Neural crest cell (in vitro differentiated cells): ENCODE measurements around the gene SSNA1. TPM values are rescaled to one million over a fixed set of nuclear protein-coding genes. Genes with fewer than 3 reads are reported as not detected.

Experiments
- DNase-seq: peaks from one replicate; pipeline ENCODE4 v3.0.0; 2021; ENCODE audit warnings: low read depth, mixed read lengths, low spot score
- H3K27ac Mint-ChIP-seq: one replicate; pipeline ENCODE4 v1.8.0; 2021; ENCODE audit warnings: mild to moderate bottlenecking, mixed read lengths; ENCODE audit not compliant: unreplicated experiment
- H3K27me3 Mint-ChIP-seq: 2 replicates; pipeline ENCODE4 v1.8.0; 2021; ENCODE audit warnings: low read depth, mild to moderate bottlenecking, mixed read lengths
- H3K36me3 Mint-ChIP-seq: 2 replicates; pipeline ENCODE4 v1.8.0; 2021; ENCODE audit warnings: low read depth, mild to moderate bottlenecking, mixed read lengths
- H3K4me1 Mint-ChIP-seq: 2 replicates; pipeline ENCODE4 v1.8.0; 2021; ENCODE audit warnings: mixed read lengths
- H3K4me3 Mint-ChIP-seq: one replicate; pipeline ENCODE4 v1.8.0; 2021; ENCODE audit warnings: mild to moderate bottlenecking, mixed read lengths
- H3K9me3 Mint-ChIP-seq: 2 replicates; pipeline ENCODE4 v1.8.0; 2021; ENCODE audit warnings: mixed read lengths
- long read RNA-seq: library from polyadenylated mRNA; unstranded; transcript quantifications from one replicate; pipeline ENCODE4 v2.0.0, GENCODE V29; 2020
- total RNA-seq: library from RNA; stranded (reverse); gene quantifications from 2 replicates; pipeline ENCODE4 v1.2.1, GENCODE V29; 2021
- TF ChIP-seq, protein P1 (sequence below): fragments of 200-600 bp; sonication (generic); conservative IDR thresholded peaks from 2 replicates; pipeline ENCODE4 v1.5.0; 2021; ENCODE audit warnings: antibody characterized with exemption, mild to moderate bottlenecking

SSNA1 gene, protein sequence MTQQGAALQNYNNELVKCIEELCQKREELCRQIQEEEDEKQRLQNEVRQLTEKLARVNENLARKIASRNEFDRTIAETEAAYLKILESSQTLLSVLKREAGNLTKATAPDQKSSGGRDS
- total RNA-seq: 64.8 and 66.4 TPM in 2 replicates
- long read RNA-seq, transcript SSNA1-201 (3 exons, 896 nt): major isoform, 8 of 10 reads
- long read RNA-seq, partial matches to known transcripts: 0 of 10 reads
- long read RNA-seq, other reads (novel, unspliced or antisense): 1 of 10 reads

DNA sequence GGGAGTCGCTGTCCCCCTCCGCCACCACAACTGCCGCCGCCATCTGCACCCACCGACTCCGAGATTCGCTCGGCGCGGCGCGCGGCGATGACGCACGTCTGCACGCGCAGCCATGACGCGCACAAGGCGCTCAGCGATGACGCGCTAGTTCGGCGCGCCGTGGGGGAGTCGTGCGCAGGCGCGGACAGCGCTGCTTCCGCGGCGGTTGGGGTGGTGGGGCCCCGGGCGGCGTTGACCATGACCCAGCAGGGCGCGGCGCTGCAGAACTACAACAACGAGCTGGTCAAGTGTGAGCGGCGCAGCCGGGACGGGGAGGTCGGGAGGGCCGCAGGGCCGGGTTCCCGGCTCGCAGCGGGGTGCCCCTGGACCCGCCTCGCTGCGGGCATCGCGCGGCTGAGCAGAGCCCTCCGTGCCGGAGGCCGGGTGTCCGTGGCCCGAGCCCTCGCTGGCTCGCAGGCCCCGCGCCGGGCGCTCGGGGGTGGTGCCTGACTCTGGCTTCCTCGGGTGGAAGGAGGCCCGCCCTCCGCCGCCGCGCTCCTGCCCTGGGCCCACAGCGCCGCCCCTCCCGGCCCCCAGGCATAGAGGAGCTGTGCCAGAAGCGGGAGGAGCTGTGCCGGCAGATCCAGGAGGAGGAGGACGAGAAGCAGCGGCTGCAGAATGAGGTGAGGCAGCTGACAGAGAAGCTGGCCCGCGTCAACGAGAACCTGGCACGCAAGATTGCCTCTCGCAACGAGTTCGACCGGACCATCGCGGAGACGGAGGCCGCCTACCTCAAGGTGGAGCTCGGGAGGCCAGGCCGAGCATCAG is at the start of gene SSNA1, which contains the start of gene ANAPC2:
TSS of gene SSNA1 (plus strand) at position 187 of the 807 bp plus-strand sequence. CDS start at position 238, 51 bp downstream.
TSS of gene ANAPC2 (minus strand) at position 71 of the 807 bp plus-strand sequence. CDS start at position 43, 28 bp downstream.
- Mint-ChIP-seq H3K36me3 (no peaks in the 10 kb centered on the region), H3K4me1 (peaks cover 21% of the 10 kb centered on the region), H3K27me3 (no peaks in the 10 kb centered on the region), H3K4me3 (peak within 1 kb of the TSS; percentile 96), H3K27ac (peak within 1 kb of the TSS; percentile 98), H3K9me3 (no peaks in the 10 kb centered on the region)
- TF ChIP-seq, protein P1, sequence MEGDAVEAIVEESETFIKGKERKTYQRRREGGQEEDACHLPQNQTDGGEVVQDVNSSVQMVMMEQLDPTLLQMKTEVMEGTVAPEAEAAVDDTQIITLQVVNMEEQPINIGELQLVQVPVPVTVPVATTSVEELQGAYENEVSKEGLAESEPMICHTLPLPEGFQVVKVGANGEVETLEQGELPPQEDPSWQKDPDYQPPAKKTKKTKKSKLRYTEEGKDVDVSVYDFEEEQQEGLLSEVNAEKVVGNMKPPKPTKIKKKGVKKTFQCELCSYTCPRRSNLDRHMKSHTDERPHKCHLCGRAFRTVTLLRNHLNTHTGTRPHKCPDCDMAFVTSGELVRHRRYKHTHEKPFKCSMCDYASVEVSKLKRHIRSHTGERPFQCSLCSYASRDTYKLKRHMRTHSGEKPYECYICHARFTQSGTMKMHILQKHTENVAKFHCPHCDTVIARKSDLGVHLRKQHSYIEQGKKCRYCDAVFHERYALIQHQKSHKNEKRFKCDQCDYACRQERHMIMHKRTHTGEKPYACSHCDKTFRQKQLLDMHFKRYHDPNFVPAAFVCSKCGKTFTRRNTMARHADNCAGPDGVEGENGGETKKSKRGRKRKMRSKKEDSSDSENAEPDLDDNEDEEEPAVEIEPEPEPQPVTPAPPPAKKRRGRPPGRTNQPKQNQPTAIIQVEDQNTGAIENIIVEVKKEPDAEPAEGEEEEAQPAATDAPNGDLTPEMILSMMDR: peak; percentile 57
- peak; percentile 94 for DNase-seq

DNA sequence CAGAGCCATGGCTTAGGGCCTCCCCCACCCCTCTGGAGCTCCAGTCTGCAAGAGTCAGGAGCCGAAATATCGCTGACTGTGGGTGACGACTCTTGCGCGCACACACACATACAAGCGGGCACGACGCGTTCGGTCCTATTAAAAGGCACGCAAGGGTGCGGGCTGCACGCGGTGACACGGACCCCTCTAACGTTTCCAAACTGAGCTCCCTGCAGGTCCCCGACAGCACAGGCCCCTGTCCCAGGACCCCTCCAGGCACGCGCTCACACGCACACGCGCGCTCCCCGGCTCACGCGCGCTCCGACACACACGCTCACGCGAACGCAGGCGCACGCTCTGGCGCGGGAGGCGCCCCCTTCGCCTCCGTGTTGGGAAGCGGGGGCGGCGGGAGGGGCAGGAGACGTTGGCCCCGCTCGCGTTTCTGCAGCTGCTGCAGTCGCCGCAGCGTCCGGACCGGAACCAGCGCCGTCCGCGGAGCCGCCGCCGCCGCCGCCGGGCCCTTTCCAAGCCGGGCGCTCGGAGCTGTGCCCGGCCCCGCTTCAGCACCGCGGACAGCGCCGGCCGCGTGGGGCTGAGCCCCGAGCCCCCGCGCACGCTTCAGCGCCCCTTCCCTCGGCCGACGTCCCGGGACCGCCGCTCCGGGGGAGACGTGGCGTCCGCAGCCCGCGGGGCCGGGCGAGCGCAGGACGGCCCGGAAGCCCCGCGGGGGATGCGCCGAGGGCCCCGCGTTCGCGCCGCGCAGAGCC is 49.6 kb upstream of the SSNA1 start, which contains the start of gene GRIN1:
TSS of gene GRIN1 (plus strand) at position 433 of the 746 bp plus-strand sequence. CDS start 333 bp downstream, outside the sequence.
- no peak for DNase-seq
- TF ChIP-seq, protein P1: no peak
- no peak within 1 kb of the TSS for H3K4me3 Mint-ChIP-seq
- H3K9me3 Mint-ChIP-seq: no peaks in the 10 kb centered on the region
- no peaks in the 10 kb centered on the region for H3K36me3 Mint-ChIP-seq
- H3K4me1 Mint-ChIP-seq: no peaks in the 10 kb centered on the region
- peaks cover 96% of the 10 kb centered on the region for H3K27me3 Mint-ChIP-seq
- H3K27ac Mint-ChIP-seq: no peak within 1 kb of the TSS

DNA sequence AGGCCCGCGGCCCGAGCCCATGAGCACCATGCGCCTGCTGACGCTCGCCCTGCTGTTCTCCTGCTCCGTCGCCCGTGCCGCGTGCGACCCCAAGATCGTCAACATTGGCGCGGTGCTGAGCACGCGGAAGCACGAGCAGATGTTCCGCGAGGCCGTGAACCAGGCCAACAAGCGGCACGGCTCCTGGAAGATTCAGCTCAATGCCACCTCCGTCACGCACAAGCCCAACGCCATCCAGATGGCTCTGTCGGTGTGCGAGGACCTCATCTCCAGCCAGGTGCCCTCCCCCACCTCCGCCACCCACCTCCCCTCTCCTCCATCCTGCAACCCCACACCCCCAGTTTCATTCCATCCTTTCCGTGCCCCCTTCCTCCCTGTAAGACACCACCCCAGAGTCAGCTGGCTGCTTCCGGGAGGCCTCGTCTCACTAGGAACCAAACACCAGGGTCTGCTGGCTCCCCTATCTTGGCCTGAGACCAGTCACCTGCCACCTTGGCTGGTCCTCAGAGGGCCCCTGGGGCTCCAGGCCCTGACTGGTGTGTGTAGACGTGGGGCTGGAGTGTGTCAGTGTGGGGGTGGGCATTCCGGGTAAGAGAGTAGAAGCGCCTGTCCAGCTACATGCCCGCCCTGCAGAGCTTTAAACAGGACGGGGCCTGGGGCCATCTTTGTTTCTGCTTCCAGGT is 48.9 kb upstream of the SSNA1 start:
- Mint-ChIP-seq H3K27me3 (peaks cover 95% of the 10 kb centered on the region), H3K36me3 (no peaks in the 10 kb centered on the region), H3K9me3 (no peaks in the 10 kb centered on the region), H3K4me1 (no peaks in the 10 kb centered on the region), H3K4me3 (no peak overlapping the region), H3K27ac (no peak overlapping the region)
- DNase-seq: no peak
- TF ChIP-seq, protein P1: no peak

DNA sequence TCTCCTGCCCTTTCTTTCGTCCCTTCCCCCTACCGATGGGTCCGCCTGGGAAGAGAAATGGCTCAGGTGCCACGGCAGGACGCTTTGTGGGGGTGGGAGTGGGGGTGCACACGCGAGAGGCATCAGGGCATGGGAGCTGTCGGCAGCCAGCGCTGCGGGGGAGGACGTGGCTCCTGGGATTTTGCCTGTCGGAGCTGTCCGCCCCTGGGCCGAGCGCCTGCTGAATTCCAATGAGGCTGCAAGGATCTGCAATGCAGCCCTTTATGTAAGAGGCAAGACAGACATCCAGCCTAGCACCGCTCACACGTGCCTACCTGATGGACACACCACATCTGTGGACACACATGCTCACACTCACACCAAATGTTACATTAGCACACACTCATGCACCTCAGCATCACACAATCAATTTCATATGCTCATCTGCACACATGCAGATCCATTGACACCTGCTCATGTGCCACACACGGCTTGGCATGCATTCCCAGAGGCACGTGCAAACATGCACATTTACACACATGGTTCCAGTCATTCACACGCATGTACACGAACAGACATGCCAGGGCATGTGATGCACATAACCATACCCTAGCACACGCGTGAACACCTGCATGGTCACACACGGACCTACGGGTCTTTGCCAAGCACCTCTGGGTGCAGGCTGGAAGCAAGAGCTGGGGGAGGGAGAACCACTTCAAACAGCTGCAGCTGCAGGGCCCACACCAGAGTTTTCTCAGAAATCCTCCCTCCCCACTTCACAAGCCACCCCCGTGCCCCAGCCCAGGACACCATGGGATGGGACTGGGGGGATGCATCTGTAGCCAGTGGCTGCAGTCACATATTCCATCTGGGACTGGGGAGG is 48.1 kb upstream of the SSNA1 start:
- H3K9me3 Mint-ChIP-seq: no peaks in the 10 kb centered on the region
- H3K27ac Mint-ChIP-seq: no peak overlapping the region
- H3K36me3 Mint-ChIP-seq: no peaks in the 10 kb centered on the region
- peaks cover 87% of the 10 kb centered on the region for H3K27me3 Mint-ChIP-seq
- H3K4me3 Mint-ChIP-seq: peak overlapping the region; percentile 25
- H3K4me1 Mint-ChIP-seq: no peaks in the 10 kb centered on the region
- TF ChIP-seq, protein P1: no peak
- no peak for DNase-seq
